Measurements from ENCODE around the gene GIGYF2. TPM values are rescaled to one million over a fixed set of nuclear protein-coding genes. Genes with fewer than 3 reads are reported as not detected.

The GIGYF2 gene
- total and polyA plus RNA-seq, 2 of the 4 experiments (the other 2 are of a cell fraction): 14.7 to 66.0 TPM

GRCh38 chr2:232885264-232885961 is 188.3 kb downstream of the GIGYF2 start:
- no TSS peak for BruUV-seq (replicated peaks)
- Histone ChIP-seq H4K8ac (ENCODE audit: low read depth in 2 of 2, low read length in 2 of 2) (no peak overlapping the region), H2BK20ac (ENCODE audit: low read depth, low read length) (no peak overlapping the region), H2BK5ac (ENCODE audit: low read depth, low read length, poor library complexity, severe bottlenecking) (no peak overlapping the region), H3K9ac (ENCODE audit: low read depth, low read length) (no peak overlapping the region), H3K79me1 (ENCODE audit: low read depth in 1 of 2, low read length in 2 of 2) (no peaks in the 10 kb centered on the region), H3K4me2 (ENCODE audit: low read depth, low read length) (no peak overlapping the region), H3K9me1 (ENCODE audit: insufficient read depth, low read length) (peaks cover 7% of the 10 kb centered on the region; the same call in 1 of the 2 replicates), H2AK9ac (replicated peaks; ENCODE audit: low read depth, low read length, poor library complexity) (no peak overlapping the region), H3K27me3 (ENCODE audit: control insufficient read depth, insufficient read depth, low read length) (peaks cover 6% of the 10 kb centered on the region; the same call in 1 of the 2 replicates), H2BK120ac (ENCODE audit: low read depth, low read length) (no peak overlapping the region), H3K4me3 (ENCODE audit: insufficient read depth, low read depth, low read length) (no peak overlapping the region), H4K91ac (ENCODE audit: insufficient read depth, low read depth, low read length) (no peak overlapping the region), H2BK15ac (ENCODE audit: low read depth, low read length) (no peak overlapping the region), H3K4ac (ENCODE audit: low read depth, low read length) (no peak overlapping the region), H3K23ac (ENCODE audit: low read depth, low read length) (no peak overlapping the region), H3K27ac (ENCODE audit: insufficient read depth, low read length) (no peak overlapping the region), H3K56ac (ENCODE audit: extremely low read depth, insufficient read depth, low read length) (no peak overlapping the region), H2AFZ (replicated peaks; ENCODE audit: low read length, poor library complexity) (peak overlapping the region; percentile 33), H4K5ac (ENCODE audit: low read depth, low read length) (no peak overlapping the region), H3K14ac (replicated peaks; ENCODE audit: low read depth, low read length) (no peak overlapping the region), H2AK5ac (ENCODE audit: low read depth, low read length) (no peak overlapping the region), H4K20me1 (ENCODE audit: insufficient read depth, low read length) (no peaks in the 10 kb centered on the region), H3K18ac (ENCODE audit: low read depth, low read length) (no peak overlapping the region), H3K36me3 (ENCODE audit: control insufficient read depth, insufficient read depth, low read length) (no peaks in the 10 kb centered on the region), H3K4me1 (ENCODE audit: control insufficient read depth, insufficient read depth, low read length) (no peaks in the 10 kb centered on the region), H3K9me3 (ENCODE audit: control insufficient read depth, insufficient read depth, low read length) (no peaks in the 10 kb centered on the region)
- ATAC-seq (ENCODE audit: low read depth) (no peak), DNase-seq (no peak)
- intact Hi-C loops (cut with micrococcal nuclease): no loop called here
- CTCF ChIA-PET: no interaction called here
- dilution Hi-C loops (cut with HindIII; ENCODE audit: low sequenced_read_pairs, unreplicated experiment): no loop called here
- POLR2A ChIA-PET (ENCODE audit: unreplicated experiment): no interaction called here
- in situ Hi-C loops (cut with MboI; ENCODE audit: low sequenced_read_pairs): no loop called here
- TF ChIP-seq RCOR1 (IDR thresholded peaks at IDR 0.05; ENCODE audit: insufficient replicate concordance, low read length) (no peak), BHLHE40 (IDR thresholded peaks at IDR 0.05; ENCODE audit: low read depth, low read length) (no peak), MAZ (IDR thresholded peaks at IDR 0.05; ENCODE audit: borderline replicate concordance, low read depth, low read length) (no peak), FOS (IDR thresholded peaks at IDR 0.05; ENCODE audit: low read depth, low read length) (no peak), MXI1 (IDR thresholded peaks at IDR 0.05; ENCODE audit: borderline replicate concordance, low read depth, low read length) (no peak), CTCF (conservative IDR thresholded peaks at IDR 0.05; ENCODE audit: low read depth, low read length) (no peak), SMC3 (IDR thresholded peaks at IDR 0.05; ENCODE audit: low read depth, low read length) (no peak), CHD1 (IDR thresholded peaks at IDR 0.05; ENCODE audit: low read depth, low read length) (no peak), MAFK (IDR thresholded peaks at IDR 0.05; ENCODE audit: low read depth, low read length) (no peak), POLR2A (IDR thresholded peaks at IDR 0.05; ENCODE audit: low read depth, low read length) (no peak), RAD21 (IDR thresholded peaks at IDR 0.05; ENCODE audit: low read length) (no peak), RFX5 (IDR thresholded peaks at IDR 0.05; ENCODE audit: low read depth, low read length) (no peak), USF2 (IDR thresholded peaks at IDR 0.05; ENCODE audit: low read depth, low read length) (no peak), CEBPB (IDR thresholded peaks at IDR 0.05; ENCODE audit: low read depth, low read length) (no peak), NFE2L2 (IDR thresholded peaks at IDR 0.05; ENCODE audit: low read depth, low read length) (no peak)
- TF ChIP-seq, protein P1, sequence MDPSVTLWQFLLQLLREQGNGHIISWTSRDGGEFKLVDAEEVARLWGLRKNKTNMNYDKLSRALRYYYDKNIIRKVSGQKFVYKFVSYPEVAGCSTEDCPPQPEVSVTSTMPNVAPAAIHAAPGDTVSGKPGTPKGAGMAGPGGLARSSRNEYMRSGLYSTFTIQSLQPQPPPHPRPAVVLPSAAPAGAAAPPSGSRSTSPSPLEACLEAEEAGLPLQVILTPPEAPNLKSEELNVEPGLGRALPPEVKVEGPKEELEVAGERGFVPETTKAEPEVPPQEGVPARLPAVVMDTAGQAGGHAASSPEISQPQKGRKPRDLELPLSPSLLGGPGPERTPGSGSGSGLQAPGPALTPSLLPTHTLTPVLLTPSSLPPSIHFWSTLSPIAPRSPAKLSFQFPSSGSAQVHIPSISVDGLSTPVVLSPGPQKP (IDR thresholded peaks at IDR 0.05; ENCODE audit: borderline replicate concordance, low read depth, low read length): no peak
- WGBS, 2 experiments (ENCODE audit: extremely low coverage in 2 of 2, insufficient read length in 1 of 2): 85% methylated on average over 9 of the region's 25 CpGs; no CpG with 5 or more reads in 1 of the 2 experiments

Data from IMR-90 (cell line).